ENCODE results near the gene FOXO4. TPM values are rescaled to one million over a fixed set of nuclear protein-coding genes. Genes with fewer than 3 reads are reported as not detected.
"Not testable (repeated sequence)": the region's sequence is repeated elsewhere in the genome, so short reads cannot be mapped to it uniquely, and the experiment has no call there.

The FOXO4 gene
- total RNA-seq (10 to 100 TPM; 24.5 to 48.7 (median 37.0) TPM), polyA plus RNA-seq (10 to 100 TPM; 23.2 to 32.7 TPM)
- long read RNA-seq, donor 1, partial matches to known transcripts: 2 of 3 reads
- long read RNA-seq, donor 1, other reads (novel, unspliced or antisense): 1 of 3 reads
- long read RNA-seq, donor 2, partial matches to known transcripts: 0 of 4 reads
- long read RNA-seq, donor 2, other reads (novel, unspliced or antisense): 1 of 4 reads
- long read RNA-seq, donor 3, partial matches to known transcripts: 1 of 5 reads
- long read RNA-seq, donor 3, other reads (novel, unspliced or antisense): 1 of 5 reads

- ATAC-seq (peak; percentile 96 to 98 (median 97)), DNase-seq (peak; percentile 91 to 95 (median 91))
- no peaks in the 10 kb centered on the region for H3K36me3 ChIP-seq
- H3K4me3 ChIP-seq: peak within 1 kb of the TSS; percentile 33 to 86 (median 62)
- 1 to 20% (median 5%) methylated on average over 29 of the region's 29 CpGs for WGBS, 4 donors
- TF ChIP-seq POLR2A (IDR thresholded peaks at IDR 0.05) (peak in 1 of 2 donors; percentile 34), CTCF (IDR thresholded peaks at IDR 0.05) (no peak)
- H3K27ac ChIP-seq: peak within 1 kb of the TSS; percentile 19 to 80 (median 60)
- H3K4me1 ChIP-seq: peaks cover 0 to 19% (median 5%) of the 10 kb centered on the region in 12 donors
- H3K27me3 ChIP-seq: peaks cover 0 to 6% (median 0%) of the 10 kb centered on the region in 9 donors
- intact Hi-C loops (cut with DNase I): loop anchor here in 5 of 10 donors (5.0 kb wide), 3 partner anchors 37 to 87 kb away; no protein-coding TSS in a partner anchor
- no peaks in the 10 kb centered on the region for H3K9me3 ChIP-seq
Measured at GRCh38 chrX:71095555-71095980, at the start of gene FOXO4. Gene FOXO4 (plus strand): TSS chrX:71095851. CDS start chrX:71096529, 678 bp downstream.

- H3K27me3 ChIP-seq; ATAC-seq; H3K27ac ChIP-seq; intact Hi-C loops (cut with DNase I); DNase-seq; H3K9me3 ChIP-seq; H3K4me3 ChIP-seq; H3K36me3 ChIP-seq; H3K4me1 ChIP-seq: not testable (repeated sequence)
- WGBS, 4 donors: 87 to 98% (median 93%) methylated on average over 2 to 8 of the region's 8 CpGs
Measured at GRCh38 chrX:71047891-71048290, 47.8 kb upstream of the FOXO4 start.

DNA sequence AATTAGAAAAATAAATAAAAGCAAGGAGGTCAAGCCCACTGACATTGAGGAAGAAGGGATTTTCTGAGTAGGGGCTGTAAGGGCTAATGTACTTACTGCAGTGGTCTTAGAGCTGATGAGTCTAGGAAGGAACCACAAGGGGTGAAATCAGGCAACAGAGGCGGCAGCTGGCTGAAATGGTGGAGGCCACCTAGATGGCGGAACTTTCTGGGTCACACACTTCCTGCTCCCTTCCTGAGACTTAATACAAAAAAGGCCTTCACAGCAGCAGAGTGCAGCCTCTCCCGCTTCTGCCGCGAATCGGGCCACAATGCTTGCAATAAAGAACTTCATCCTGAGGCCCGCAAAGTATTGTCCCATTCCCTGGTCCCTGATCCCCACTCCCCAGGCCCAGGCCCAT lies 42.9 kb upstream of the FOXO4 start:
- intact Hi-C loops (cut with DNase I): no loop called here
- Histone ChIP-seq H3K36me3 (peaks cover 0 to 14% (median 0%) of the 10 kb centered on the region in 9 donors), H3K27ac (no peak overlapping the region), H3K27me3 (no peaks in the 10 kb centered on the region), H3K4me3 (peak overlapping the region in 8 of 12 donors; percentile 30 to 46 (median 38)), H3K4me1 (peaks cover 0 to 6% (median 0%) of the 10 kb centered on the region in 12 donors), H3K9me3 (no peaks in the 10 kb centered on the region)
- TF ChIP-seq POLR2A (IDR thresholded peaks at IDR 0.05) (no peak), CTCF (IDR thresholded peaks at IDR 0.05) (no peak)
- DNase-seq (no peak), ATAC-seq (peak in 1 of 4 donors; percentile 15)
- 23 to 43% (median 29%) methylated on average over 7 of the region's 7 CpGs for WGBS, 4 donors

DNA sequence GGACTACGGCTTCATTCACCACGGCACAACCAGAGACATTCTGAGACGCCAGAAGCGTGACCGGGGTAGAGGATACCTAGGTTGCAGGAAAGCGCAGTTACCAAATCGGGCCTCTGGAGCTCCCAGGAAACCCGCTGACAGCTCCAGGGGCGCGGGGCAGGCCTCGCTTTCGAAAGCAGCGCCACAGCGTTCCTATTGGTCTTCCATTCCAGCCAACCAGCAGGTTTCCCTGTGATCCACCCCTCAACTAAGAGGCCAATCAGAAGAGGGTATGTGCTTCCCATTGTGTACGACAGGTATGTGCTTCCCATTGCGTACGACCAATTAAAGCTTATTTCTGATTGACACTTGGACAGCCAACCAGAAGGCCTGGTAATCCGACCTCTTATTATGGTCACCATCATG lies 42.4 kb upstream of the FOXO4 start:
- ATAC-seq: peak; percentile 83 to 96 (median 94)
- intact Hi-C loops (cut with DNase I): no loop called here
- 12 to 41% (median 33%) methylated on average over 10 to 18 of the region's 18 CpGs for WGBS, 4 donors
- no peaks in the 10 kb centered on the region for H3K27me3 ChIP-seq
- no peak for TF ChIP-seq POLR2A (IDR thresholded peaks at IDR 0.05)
- no peak for TF ChIP-seq CTCF (IDR thresholded peaks at IDR 0.05)
- DNase-seq: peak in 4 of 5 donors; percentile 8 to 51 (median 30)
- H3K4me1 ChIP-seq: peaks cover 0 to 10% (median 0%) of the 10 kb centered on the region in 12 donors
- peaks cover 0 to 19% (median 0%) of the 10 kb centered on the region in 9 donors for H3K36me3 ChIP-seq
- no peaks in the 10 kb centered on the region for H3K9me3 ChIP-seq
- peak overlapping the region in 9 of 12 donors; percentile 20 to 46 (median 37) for H3K4me3 ChIP-seq
- no peak overlapping the region for H3K27ac ChIP-seq
